GM19193 (cell line): ENCODE data around the gene DGLUCY.

Experiments used
- POLR2A ChIP-seq: IDR thresholded peaks from 4 replicates; pipeline ENCODE4 v1.6.1; 2011; ENCODE audit not compliant: insufficient read depth, insufficient read length; ENCODE audit errors: extremely low read depth

Gene DGLUCY

DNA sequence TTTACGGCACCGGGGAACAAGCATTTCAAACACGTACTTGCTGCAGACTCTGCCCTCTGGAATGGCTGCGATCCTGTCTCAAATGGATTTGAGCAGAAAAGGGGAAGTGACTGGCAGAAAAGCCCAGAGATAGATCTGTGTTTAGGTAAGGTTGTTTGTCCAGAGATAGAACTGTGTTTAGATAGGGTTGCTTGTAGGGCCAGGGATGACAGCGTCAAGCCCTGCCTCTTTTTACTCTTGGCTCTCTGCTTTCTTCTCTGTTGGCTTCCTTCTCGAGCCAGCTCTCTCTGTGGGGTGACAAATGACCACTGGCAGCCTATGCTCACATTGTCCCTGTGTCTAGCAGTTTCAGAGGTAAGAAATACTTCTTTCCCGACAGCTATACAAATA, 11.4 kb downstream of the DGLUCY start:
- no peak for TF ChIP-seq POLR2A

- TF ChIP-seq POLR2A = no peak
These were observed 11.9 kb downstream of the DGLUCY start for GRCh38 chr14:91125801-91126200.

GRCh38 chr14:91126761-91127160, 12.9 kb downstream of the DGLUCY start:
- TF ChIP-seq POLR2A = no peak

GRCh38 chr14:91127401-91127801, 13.5 kb downstream of the DGLUCY start:
- TF ChIP-seq POLR2A = no peak

DNA sequence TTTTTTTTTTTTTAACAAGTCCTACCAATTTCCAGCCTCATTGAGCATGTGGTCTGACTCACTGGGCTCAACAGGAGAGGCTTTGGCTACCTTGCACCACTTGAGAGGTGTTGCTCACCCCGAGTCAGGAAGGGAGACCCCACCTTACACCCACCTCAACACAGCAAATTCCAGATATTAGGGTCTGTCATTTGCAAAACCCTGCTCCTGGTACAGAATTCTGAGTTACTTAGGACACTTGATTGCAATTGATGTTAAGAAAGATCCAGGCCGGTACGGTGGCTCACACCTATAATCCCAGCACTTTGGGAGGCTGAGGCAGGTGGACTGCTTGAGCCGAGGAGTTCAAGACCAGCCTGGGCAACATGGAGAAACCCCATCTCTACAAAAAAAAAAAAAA, 14.1 kb downstream of the DGLUCY start:
- TF ChIP-seq POLR2A = no peak

GRCh38 chr14:91128699-91129098, 14.8 kb downstream of the DGLUCY start:
- TF ChIP-seq POLR2A = no peak

DNA sequence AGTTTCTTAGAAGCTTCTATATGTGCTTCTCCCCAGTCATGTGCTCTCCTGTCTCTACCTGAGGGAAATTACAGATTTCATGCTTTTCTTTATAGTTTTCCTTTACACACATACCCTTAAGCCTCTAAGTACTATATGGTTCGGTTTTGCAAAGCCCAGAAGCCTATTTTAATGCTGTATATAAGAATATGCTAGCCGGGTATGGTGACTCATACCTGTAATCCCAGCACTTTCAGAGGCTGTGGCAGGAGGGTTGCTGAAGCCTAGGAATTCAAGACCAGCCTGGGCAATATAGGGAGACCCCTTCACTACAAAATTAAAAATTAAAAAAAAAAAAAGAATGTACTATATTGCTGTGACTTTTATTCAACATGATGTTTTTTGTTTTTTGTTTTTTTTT, 15.4 kb downstream of the DGLUCY start:
- no peak for TF ChIP-seq POLR2A

- no peak for TF ChIP-seq POLR2A
These were observed 21.2 kb downstream of the DGLUCY start for GRCh38 chr14:91135039-91135438.

- no peak for TF ChIP-seq POLR2A
These were observed 24.9 kb downstream of the DGLUCY start for GRCh38 chr14:91138511-91139359.

- no peak for TF ChIP-seq POLR2A
These were observed 25.9 kb downstream of the DGLUCY start for GRCh38 chr14:91139776-91140175.

DNA sequence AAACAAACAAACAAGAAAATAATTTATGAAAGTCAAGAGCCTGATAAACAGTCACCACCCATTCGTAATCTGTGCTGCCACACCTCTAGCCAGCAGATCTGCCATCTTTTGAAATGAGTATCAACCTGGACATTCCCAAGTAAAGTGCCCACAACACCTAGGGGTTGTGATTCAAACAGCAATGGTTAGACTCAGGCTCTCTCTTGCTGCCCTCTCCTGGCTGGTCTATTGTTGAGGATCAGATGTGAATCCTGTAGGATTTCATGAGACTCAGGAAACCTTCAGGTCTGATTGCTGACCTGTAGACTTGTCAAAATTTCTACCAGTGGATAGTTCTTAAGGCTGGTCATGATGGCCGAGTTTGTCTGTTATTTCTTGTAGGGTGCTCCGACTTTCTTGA, 26.8 kb downstream of the DGLUCY start:
- TF ChIP-seq POLR2A = no peak

DNA sequence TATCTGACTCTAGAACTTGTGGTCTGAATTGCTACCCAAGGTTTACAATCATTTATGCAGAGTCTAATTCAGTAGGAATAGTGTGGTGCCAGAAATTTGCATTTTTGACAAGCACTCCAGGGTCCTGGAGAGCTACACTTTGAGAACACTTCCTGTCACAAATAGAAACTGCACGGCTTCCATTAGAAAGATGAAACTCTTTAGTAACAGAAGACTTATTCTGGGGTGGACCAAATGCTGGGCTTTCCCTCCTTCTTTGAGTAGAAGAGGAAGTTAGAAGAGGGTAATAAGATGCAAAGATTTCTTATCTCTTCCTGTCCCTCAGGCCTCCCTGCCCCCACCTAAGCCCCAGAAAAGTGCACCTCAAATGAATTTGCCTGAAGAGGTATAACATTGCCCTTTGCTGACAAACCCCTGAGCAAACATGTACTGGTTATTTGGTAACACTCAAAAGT, 28.4 kb downstream of the DGLUCY start:
- no peak for TF ChIP-seq POLR2A

DNA sequence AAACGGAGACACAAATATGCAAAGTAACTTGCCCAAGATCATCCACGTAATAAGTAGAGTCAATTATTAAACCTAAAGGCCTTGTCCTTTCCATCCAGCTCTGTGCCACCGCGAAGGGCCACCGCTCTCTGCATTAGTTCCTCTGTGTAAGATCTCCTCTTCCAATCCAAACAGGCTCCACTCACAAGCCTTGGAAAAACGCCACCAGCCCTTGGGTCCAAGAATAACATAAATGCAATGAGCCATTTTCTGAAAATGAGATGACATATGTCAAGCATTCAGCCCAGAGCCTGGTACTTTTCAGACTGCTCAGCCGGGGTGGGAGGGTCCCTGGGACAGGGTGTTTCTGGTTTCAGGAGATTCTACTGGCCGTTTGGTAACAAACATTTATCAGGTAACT, 30.0 kb downstream of the DGLUCY start:
- no peak for TF ChIP-seq POLR2A

GRCh38 chr14:91144425-91145145, 30.7 kb downstream of the DGLUCY start:
- TF ChIP-seq POLR2A = no peak

GRCh38 chr14:91145391-91146160, 31.7 kb downstream of the DGLUCY start:
- TF ChIP-seq POLR2A = no peak
